Fibroblast of the conjunctiva (primary cell): ENCODE data around the gene TENM4.

Experiments
- DNase-seq: peaks from one replicate; pipeline ENCODE4 v3.0.0-alpha.2; 2010; ENCODE audit warnings: low read depth

TENM4 gene

GRCh38 chr11:78787696-78788095 lies 653.1 kb downstream of the TENM4 start:
- no peak for DNase-seq

- no peak for DNase-seq
Measured at GRCh38 chr11:78786746-78787145, 654.1 kb downstream of the TENM4 start.

- DNase-seq = no peak
Measured at GRCh38 chr11:78786086-78786485, 654.7 kb downstream of the TENM4 start.

GRCh38 chr11:78784321-78785061 lies 656.3 kb downstream of the TENM4 start:
- DNase-seq = no peak

GRCh38 chr11:78783846-78784245 lies 657.0 kb downstream of the TENM4 start:
- DNase-seq = no peak

- no peak for DNase-seq
Measured at GRCh38 chr11:78783301-78783700, 657.5 kb downstream of the TENM4 start.

GRCh38 chr11:78782725-78783124 lies 658.1 kb downstream of the TENM4 start:
- no peak for DNase-seq

- no peak for DNase-seq
Measured at GRCh38 chr11:78780889-78781288, 659.9 kb downstream of the TENM4 start.

GRCh38 chr11:78773492-78773891 lies 667.3 kb downstream of the TENM4 start:
- DNase-seq = no peak

GRCh38 chr11:78773077-78773476 lies 667.8 kb downstream of the TENM4 start:
- DNase-seq = no peak

GRCh38 chr11:78772186-78772585 lies 668.6 kb downstream of the TENM4 start:
- no peak for DNase-seq

- no peak for DNase-seq
Measured at GRCh38 chr11:78770931-78771330, 669.9 kb downstream of the TENM4 start.

- DNase-seq = no peak
Measured at GRCh38 chr11:78768971-78769370, 671.9 kb downstream of the TENM4 start.

GRCh38 chr11:78768345-78768744 lies 672.5 kb downstream of the TENM4 start:
- DNase-seq = no peak

GRCh38 chr11:78767027-78767932 lies 673.5 kb downstream of the TENM4 start:
- no peak for DNase-seq

GRCh38 chr11:78764946-78765345 lies 675.9 kb downstream of the TENM4 start:
- DNase-seq = no peak

- DNase-seq = no peak
Measured at GRCh38 chr11:78763664-78764063, 677.2 kb downstream of the TENM4 start.

GRCh38 chr11:78762105-78762504 lies 678.7 kb downstream of the TENM4 start:
- no peak for DNase-seq

GRCh38 chr11:78759071-78759470 lies 681.8 kb downstream of the TENM4 start:
- DNase-seq = no peak

GRCh38 chr11:78753297-78753696 lies 687.5 kb downstream of the TENM4 start:
- no peak for DNase-seq

- no peak for DNase-seq
Measured at GRCh38 chr11:78752494-78752893, 688.3 kb downstream of the TENM4 start.

GRCh38 chr11:78748918-78749690 lies 691.7 kb downstream of the TENM4 start:
- no peak for DNase-seq
